ENCODE data around the gene EEIG1.

The EEIG1 gene

GRCh38 chr9:127937388-127938297, 43.1 kb downstream of the EEIG1 start, which contains the start of gene DPM2:
TSS of gene DPM2 (minus strand) at chr9:127937854. CDS start at chr9:127937820, 34 bp downstream.
- no peak for DNase-seq

- no peak for DNase-seq
Measured at GRCh38 chr9:127937056-127937387, 43.8 kb downstream of the EEIG1 start.

DNA sequence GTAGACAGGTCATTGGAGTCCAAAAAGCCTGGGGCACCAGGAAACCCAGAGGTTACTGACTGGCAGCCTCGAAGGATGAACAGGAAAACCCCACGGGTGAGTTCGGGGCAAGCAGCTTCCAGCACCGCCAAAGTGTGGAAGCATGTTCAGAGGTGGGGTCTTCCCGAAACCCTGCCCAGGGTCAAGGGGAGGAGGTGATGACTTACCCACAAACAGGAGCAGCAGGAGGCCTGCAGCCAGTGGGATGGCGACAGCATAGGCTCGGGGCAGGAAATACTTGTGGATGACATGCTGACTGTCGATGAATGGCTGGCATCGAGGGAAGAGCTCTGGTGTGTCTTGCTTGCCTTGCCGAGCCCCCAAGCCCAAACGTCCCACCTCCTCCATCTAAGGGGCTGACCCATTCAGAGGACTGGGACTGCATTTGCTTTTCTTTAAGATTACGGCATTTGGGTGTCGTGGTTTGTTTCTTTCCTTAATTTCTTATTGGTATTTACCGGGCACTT, 44.4 kb downstream of the EEIG1 start:
- no peak for DNase-seq

GRCh38 chr9:127935765-127936221, 45.0 kb downstream of the EEIG1 start:
- no peak for DNase-seq

GRCh38 chr9:127934986-127935385, 45.8 kb downstream of the EEIG1 start:
- no peak for DNase-seq

DNA sequence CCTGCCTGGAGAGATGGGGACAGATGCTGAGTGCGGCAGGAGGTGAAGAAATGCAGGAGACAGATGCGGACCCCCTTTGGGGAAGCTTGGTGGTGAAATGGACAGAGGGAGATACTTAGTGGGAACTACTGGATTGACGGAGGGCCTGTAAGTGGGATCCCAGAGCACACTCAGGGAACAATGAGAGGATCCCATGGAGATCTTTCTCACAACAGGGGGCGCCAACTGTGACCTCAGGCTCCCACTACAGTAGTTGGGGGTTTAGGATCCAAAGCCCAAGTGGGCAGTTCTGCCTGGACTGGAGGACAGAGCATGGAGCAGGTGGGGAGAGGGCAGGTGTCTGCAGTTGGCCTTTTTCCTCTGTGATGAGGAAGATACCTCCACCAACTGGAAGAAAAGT, 46.5 kb downstream of the EEIG1 start:
- no peak for DNase-seq

DNA sequence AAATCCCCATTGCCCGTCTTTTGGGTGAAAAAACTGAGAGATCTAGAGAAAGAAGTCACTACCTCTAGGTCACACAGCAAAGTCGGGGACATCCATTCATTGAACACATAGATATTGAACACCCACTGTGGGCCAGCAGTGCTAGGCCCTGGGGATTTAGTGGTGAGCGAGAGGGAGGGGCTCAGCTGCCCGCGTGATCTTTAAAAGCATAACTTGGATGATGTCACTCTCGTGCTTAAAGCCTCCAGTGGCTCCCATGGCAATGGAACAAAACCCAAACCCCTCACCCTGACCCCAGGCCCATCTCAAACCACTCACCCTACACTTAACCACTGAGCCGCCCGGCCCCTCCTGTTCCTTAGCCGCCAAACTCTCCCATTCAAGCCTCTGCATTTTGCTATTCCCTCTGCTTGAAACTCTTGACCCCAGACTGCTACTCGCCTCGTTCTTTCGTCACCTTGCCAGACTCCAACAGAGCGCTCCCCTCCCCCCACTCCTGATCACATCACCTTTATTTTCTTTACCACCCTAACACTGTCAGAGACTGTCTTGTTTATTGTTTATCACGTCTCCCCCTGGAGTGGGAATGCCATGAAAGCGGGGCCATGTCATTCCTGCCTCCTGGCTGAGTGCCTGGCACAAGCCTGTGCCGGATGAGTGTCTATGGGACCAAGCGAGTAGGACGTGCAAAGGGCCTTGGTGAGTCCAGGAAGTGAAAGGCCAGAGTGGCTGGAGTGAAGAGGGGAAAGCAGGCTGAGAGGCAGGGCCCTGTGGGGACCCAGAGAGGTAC, 49.5 kb downstream of the EEIG1 start:
- DNase-seq, result no peak

Data from GOT3 (cell line).